Endothelial cell of umbilical vein (primary cell): ENCODE measurements around the gene CD8A. TPM values are rescaled to one million over a fixed set of nuclear protein-coding genes. Genes with fewer than 3 reads are reported as not detected.

Source experiments
- BruUV-seq: library from RNA; stranded (reverse); fragments of 400-500 nt; replicated peaks from 2 replicates; lab custom pipeline; 2021; lab: Mats Ljungman, UMichigan
- CTCF ChIA-PET: fragments of 300-600, 350-600 bp; sonication (Branson Sonifier 250); formaldehyde crosslinking; loops from one replicate; lab custom pipeline; 2021; ENCODE audit warnings: antibody characterized with exemption, inconsistent platforms; lab: Charles Lee
- POLR2A ChIA-PET: fragments of 300-600, 350-600 bp; sonication (Branson Sonifier 250); formaldehyde crosslinking; loops from one replicate; lab custom pipeline; 2021; ENCODE audit warnings: antibody characterized with exemption, inconsistent platforms; lab: Charles Lee
- DNase-seq: peaks from one replicate; pipeline ENCODE4 v3.0.0-alpha.2; 2011; ENCODE audit warnings: low read depth, low spot score
- FAIRE-seq: peaks from 2 replicates; lab custom pipeline; 2011; peaks lifted over from hg19 to GRCh38; lab: Jason Lieb, UNC
- H2AFZ ChIP-seq: 2 replicates; pipeline ENCODE4 v1.6.0; 2012; ENCODE audit warnings: low read depth, low read length, control low read depth, inconsistent platforms
- H3K27ac ChIP-seq: 2 replicates; pipeline ENCODE4 v1.5.1; 2011; ENCODE audit warnings: low read depth, mild to moderate bottlenecking, control low read depth, low read length, moderate library complexity; ENCODE audit not compliant: insufficient read depth
- H3K27me3 ChIP-seq, 2 experiments: 2 replicates each; pipeline versions ENCODE4 v1.6.0 to v1.6.1; 2011; ENCODE audit warnings: low read length in 2 of 2, mixed read lengths in 1 of 2; ENCODE audit not compliant: control insufficient read depth in 2 of 2, insufficient read depth in 2 of 2
- H3K36me3 ChIP-seq, 2 experiments: 2 replicates in 1 of 2; 3 replicates in 1 of 2; pipeline ENCODE4 v1.5.1; 2011; ENCODE audit warnings: low read length in 2 of 2, mild to moderate bottlenecking in 1 of 2, moderate library complexity in 1 of 2; ENCODE audit not compliant: control insufficient read depth in 2 of 2, insufficient read depth in 2 of 2; ENCODE audit errors: extremely low read depth in 1 of 2
- H3K4me1 ChIP-seq: 3 replicates; pipeline ENCODE4 v1.5.1; 2011; ENCODE audit warnings: mild to moderate bottlenecking, low read length; ENCODE audit not compliant: control insufficient read depth, insufficient read depth; ENCODE audit errors: extremely low read depth
- H3K4me2 ChIP-seq: 2 replicates; pipeline ENCODE4 v1.6.1; 2011; ENCODE audit warnings: low read length, control low read depth, mixed read lengths; ENCODE audit not compliant: insufficient read depth
- H3K4me3 ChIP-seq, 3 experiments: fragments of 200-600 bp in 1 of 3; sonication (generic), shearing (Covaris generic) in 1 of 3; replicated peaks in 1 of 3; 2 replicates each; pipeline ENCODE4 v1.5.1; 2011 to 2016; ENCODE audit warnings: control low read depth in 3 of 3, low read length in 3 of 3, mild to moderate bottlenecking in 2 of 3, inconsistent platforms in 1 of 3, low read depth in 1 of 3, moderate library complexity in 1 of 3; ENCODE audit not compliant: insufficient read depth in 1 of 3
- H3K79me2 ChIP-seq: 2 replicates; pipeline ENCODE4 v1.6.0; 2012; ENCODE audit warnings: low read length, inconsistent platforms; ENCODE audit not compliant: control insufficient read depth, insufficient read depth
- H3K9ac ChIP-seq: replicated peaks from 2 replicates; pipeline ENCODE3; 2011; ENCODE audit warnings: low read length, control low read depth; ENCODE audit not compliant: insufficient read depth; ENCODE audit errors: extremely low read depth
- H3K9me1 ChIP-seq: replicated peaks from 3 replicates; pipeline ENCODE4 v1.6.0; 2011; ENCODE audit warnings: mild to moderate bottlenecking, low read length; ENCODE audit not compliant: control insufficient read depth, insufficient read depth; ENCODE audit errors: extremely low read depth
- H3K9me3 ChIP-seq: replicated peaks from 2 replicates; pipeline ENCODE4 v1.5.1; 2012; ENCODE audit warnings: low read length, inconsistent platforms; ENCODE audit not compliant: control insufficient read depth, insufficient read depth
- H4K20me1 ChIP-seq: replicated peaks from 2 replicates; pipeline ENCODE3; 2011; ENCODE audit warnings: mild to moderate bottlenecking, low read length; ENCODE audit not compliant: control insufficient read depth, insufficient read depth; ENCODE audit errors: extremely low read depth
- CTCF ChIP-seq, 2 donors: IDR thresholded peaks; 1 replicate in 1 of 2; 2 replicates in 1 of 2; pipeline ENCODE4 v1.5.1; 2011; ENCODE audit warnings: low read length in 2 of 2, mild to moderate bottlenecking in 2 of 2, moderate library complexity in 2 of 2, control low read depth in 1 of 2, inconsistent platforms in 1 of 2, low read depth in 1 of 2; ENCODE audit not compliant: insufficient read depth in 1 of 2; ENCODE audit errors: extremely low read depth in 1 of 2
- EZH2 ChIP-seq: IDR thresholded peaks from 2 replicates; pipeline ENCODE4 v1.6.1; 2012; ENCODE audit warnings: borderline replicate concordance, low read depth, mild to moderate bottlenecking, moderate library complexity, low read length, inconsistent platforms; ENCODE audit not compliant: severe bottlenecking
- FOS ChIP-seq: IDR thresholded peaks from 2 replicates; pipeline ENCODE4 v1.6.1; 2011; ENCODE audit warnings: mild to moderate bottlenecking, low read length, moderate library complexity, borderline replicate concordance; ENCODE audit not compliant: insufficient read depth
- GATA2 ChIP-seq: IDR thresholded peaks from 2 replicates; pipeline ENCODE4 v1.7.0; 2011; ENCODE audit warnings: low read depth, mild to moderate bottlenecking, moderate library complexity, mixed read lengths, low read length; ENCODE audit not compliant: insufficient read length, insufficient read depth
- JUN ChIP-seq: IDR thresholded peaks from 2 replicates; pipeline ENCODE4 v1.6.1; 2011; ENCODE audit warnings: borderline replicate concordance, low read depth; ENCODE audit not compliant: insufficient read length, insufficient read depth
- MAX ChIP-seq: IDR thresholded peaks from 2 replicates; pipeline ENCODE4 v1.6.1; 2011; ENCODE audit not compliant: insufficient read depth, insufficient read length
- MYC ChIP-seq: IDR thresholded peaks from one replicate; pipeline ENCODE4 v1.6.1; 2011; ENCODE audit warnings: mild to moderate bottlenecking, low read depth, low read length
- POLR2A ChIP-seq: IDR thresholded peaks from 2 replicates; pipeline ENCODE4 v1.6.1; 2012; ENCODE audit warnings: low read depth, mild to moderate bottlenecking, control low read depth, low read length
- POLR2AphosphoS5 ChIP-seq: IDR thresholded peaks from 2 replicates; pipeline ENCODE4 v1.6.1; 2012; ENCODE audit warnings: low read depth, mild to moderate bottlenecking, control low read depth, low read length, moderate library complexity; ENCODE audit not compliant: insufficient read depth
- dilution Hi-C: fragments of 300-500 bp; cut with MboI; formaldehyde crosslinking; loops from one replicate; pipeline ENCODE4 v1.15.0; 2019; ENCODE audit warnings: low sequenced_read_pairs; ENCODE audit not compliant: extremely low pct_ligation_motif_present
- intact Hi-C: fragments of 100-400 bp; cut with micrococcal nuclease; formaldehyde crosslinking; loops from one replicate; pipeline ENCODE4 v1.10.0; 2022
- polyA plus RNA-seq, 4 experiments: library from polyadenylated mRNA; depleted of rRNA in 3 of 4; stranded (reverse) in 3 of 4; unstranded in 1 of 4; fragments of >200 nt; gene quantifications; 2 replicates each; pipeline versions ENCODE4 v1.2.1 to v1.2.3, GENCODE V29; 2011 to 2012; ENCODE audit warnings: missing spikeins in 1 of 4
- total RNA-seq: library from RNA; stranded (reverse); gene quantifications from 2 replicates; pipeline ENCODE4 v1.2.3, GENCODE V29; 2021

CD8A gene
- total and polyA plus RNA-seq, 2 donors (not counting 3 experiments of a cell fraction or from before 2014, with no cell fraction given): not detected

GRCh38 chr2:86775338-86775737 lies 15.4 kb downstream of the CD8A start:
- ChIA-PET POLR2A (no interaction called here), CTCF (interaction anchor here (0.6 to 0.7 kb wide), 2 partner anchors 10 to 12 kb away, joined by 3 to 4 read pairs; no protein-coding TSS in a partner anchor)
- Histone ChIP-seq H4K20me1 (no peaks in the 10 kb centered on the region), H3K36me3 (peaks cover 0 to 12% of the 10 kb centered on the region in 2 experiments), H3K4me3 (no peak overlapping the region), H3K9me1 (no peaks in the 10 kb centered on the region), H3K9me3 (no peaks in the 10 kb centered on the region), H3K79me2 (no peaks in the 10 kb centered on the region), H3K4me2 (no peak overlapping the region), H3K27ac (no peak overlapping the region), H2AFZ (no peak overlapping the region), H3K4me1 (no peaks in the 10 kb centered on the region), H3K9ac (no peak overlapping the region), H3K27me3 (no peaks in the 10 kb centered on the region)
- dilution Hi-C loops (no loop called here), intact Hi-C loops (no loop called here)
- no peak for FAIRE-seq
- TSS peak; percentile 14 for BruUV-seq
- no peak for TF ChIP-seq EZH2
- TF ChIP-seq MAX: no peak
- no peak for TF ChIP-seq POLR2AphosphoS5
- no peak for TF ChIP-seq FOS
- TF ChIP-seq POLR2A: no peak
- no peak for TF ChIP-seq GATA2
- no peak for TF ChIP-seq JUN
- TF ChIP-seq CTCF (IDR thresholded peaks at IDR 0.05; ENCODE audit: extremely low read depth in 1 of 2, insufficient read depth in 1 of 2, low read depth in 1 of 2, low read length in 2 of 2): no peak
- TF ChIP-seq MYC: no peak
- no peak for DNase-seq
